Activated CD4-positive, alpha-beta T cell treated with anti-CD3 and anti-CD28 coated beads, Interleukin-2, amount 10 ng/mL, durations not matched to agents 24 days and 14 days (primary cell): ENCODE measurements around the gene R3HDM4. TPM values are rescaled to one million over a fixed set of nuclear protein-coding genes. Genes with fewer than 3 reads are reported as not detected.
A peak's percentile ranks its signal among the peaks of the same experiment; 100 is the strongest.

Experiments
- DNase-seq: peaks from one replicate; pipeline ENCODE4 v3.0.0; 2022
- H3K27ac Mint-ChIP-seq: one replicate; pipeline ENCODE4 v1.8.0; 2022; ENCODE audit warnings: mild to moderate bottlenecking, mixed read lengths
- H3K27me3 Mint-ChIP-seq: one replicate; pipeline ENCODE4 v1.8.0; 2022; ENCODE audit warnings: mixed read lengths
- H3K36me3 Mint-ChIP-seq: one replicate; pipeline ENCODE4 v1.8.0; 2022; ENCODE audit warnings: low read depth, mild to moderate bottlenecking, mixed read lengths
- H3K4me1 Mint-ChIP-seq: one replicate; pipeline ENCODE4 v1.8.0; 2021; ENCODE audit warnings: mixed read lengths
- H3K4me3 Mint-ChIP-seq: one replicate; pipeline ENCODE4 v1.8.0; 2022; ENCODE audit warnings: mild to moderate bottlenecking, moderate library complexity, mixed read lengths
- H3K9me3 Mint-ChIP-seq: one replicate; pipeline ENCODE4 v1.8.0; 2021; ENCODE audit warnings: mixed read lengths
- intact Hi-C: fragments of 100-400 bp; cut with micrococcal nuclease; formaldehyde crosslinking; loops from one replicate; pipeline ENCODE4 v1.15.1; 2023
- total RNA-seq: library from RNA; stranded (reverse); gene quantifications from 2 replicates; pipeline ENCODE4 v1.2.3, GENCODE V29; 2022

The R3HDM4 gene
- total RNA-seq, 1 donor from 2014 or later: 91.5 TPM

- H3K36me3 Mint-ChIP-seq: peaks cover 17% of the 10 kb centered on the region
- DNase-seq: no peak
- peaks cover 13% of the 10 kb centered on the region for H3K4me1 Mint-ChIP-seq
- intact Hi-C loops: no loop called here
- H3K9me3 Mint-ChIP-seq: no peaks in the 10 kb centered on the region
- H3K27ac Mint-ChIP-seq: no peak overlapping the region
- no peaks in the 10 kb centered on the region for H3K27me3 Mint-ChIP-seq
- no peak overlapping the region for H3K4me3 Mint-ChIP-seq
Measured at GRCh38 chr19:868458-869244, 44.4 kb downstream of the R3HDM4 start.

- Mint-ChIP-seq H3K36me3 (peaks cover 17% of the 10 kb centered on the region), H3K9me3 (no peaks in the 10 kb centered on the region), H3K27ac (no peak overlapping the region), H3K4me1 (peaks cover 13% of the 10 kb centered on the region), H3K4me3 (no peak overlapping the region), H3K27me3 (no peaks in the 10 kb centered on the region)
- DNase-seq: no peak
- intact Hi-C loops: no loop called here
Measured at GRCh38 chr19:867855-868457, 45.1 kb downstream of the R3HDM4 start.

- DNase-seq: no peak
- no peaks in the 10 kb centered on the region for H3K9me3 Mint-ChIP-seq
- peaks cover 13% of the 10 kb centered on the region for H3K4me1 Mint-ChIP-seq
- intact Hi-C loops: no loop called here
- H3K4me3 Mint-ChIP-seq: no peak overlapping the region
- no peak overlapping the region for H3K27ac Mint-ChIP-seq
- H3K36me3 Mint-ChIP-seq: peaks cover 17% of the 10 kb centered on the region
- H3K27me3 Mint-ChIP-seq: no peaks in the 10 kb centered on the region
Measured at GRCh38 chr19:867301-867793, 45.7 kb downstream of the R3HDM4 start.

GRCh38 chr19:866769-867300, 46.2 kb downstream of the R3HDM4 start:
- no peak for DNase-seq
- H3K4me3 Mint-ChIP-seq: no peak overlapping the region
- no peaks in the 10 kb centered on the region for H3K27me3 Mint-ChIP-seq
- intact Hi-C loops: no loop called here
- H3K36me3 Mint-ChIP-seq: peaks cover 17% of the 10 kb centered on the region
- H3K27ac Mint-ChIP-seq: no peak overlapping the region
- H3K9me3 Mint-ChIP-seq: no peaks in the 10 kb centered on the region
- peaks cover 10% of the 10 kb centered on the region for H3K4me1 Mint-ChIP-seq

- H3K9me3 Mint-ChIP-seq: no peaks in the 10 kb centered on the region
- no peak for DNase-seq
- H3K27ac Mint-ChIP-seq: peak overlapping the region; percentile 25
- peak overlapping the region; percentile 79 for H3K4me3 Mint-ChIP-seq
- intact Hi-C loops: loop anchor here (2.0 kb wide), 1 partner anchor 120 kb away; no protein-coding TSS in a partner anchor
- peaks cover 5% of the 10 kb centered on the region for H3K36me3 Mint-ChIP-seq
- H3K4me1 Mint-ChIP-seq: peaks cover 5% of the 10 kb centered on the region
- peaks cover 10% of the 10 kb centered on the region for H3K27me3 Mint-ChIP-seq
Measured at GRCh38 chr19:863315-863620, 49.8 kb downstream of the R3HDM4 start.

- Mint-ChIP-seq H3K4me3 (peak overlapping the region; percentile 79), H3K27ac (peak overlapping the region; percentile 72), H3K9me3 (no peaks in the 10 kb centered on the region), H3K27me3 (peaks cover 11% of the 10 kb centered on the region), H3K36me3 (peaks cover 5% of the 10 kb centered on the region), H3K4me1 (peaks cover 5% of the 10 kb centered on the region)
- intact Hi-C loops: loop anchor here (1.0 to 2.0 kb wide), 3 partner anchors 10 to 120 kb away; no protein-coding TSS in a partner anchor
- DNase-seq: peak; percentile 95
Measured at GRCh38 chr19:862581-863314, 50.3 kb downstream of the R3HDM4 start.

GRCh38 chr19:861756-862580, 51.1 kb downstream of the R3HDM4 start:
- Mint-ChIP-seq H3K27ac (peak overlapping the region; percentile 72), H3K4me1 (peaks cover 5% of the 10 kb centered on the region), H3K4me3 (peak overlapping the region; percentile 79), H3K27me3 (peaks cover 12% of the 10 kb centered on the region), H3K9me3 (no peaks in the 10 kb centered on the region), H3K36me3 (no peaks in the 10 kb centered on the region)
- DNase-seq: peak; percentile 86
- intact Hi-C loops: loop anchor here (1.0 to 2.0 kb wide), 3 partner anchors 10 to 121 kb away; no protein-coding TSS in a partner anchor

GRCh38 chr19:861141-861755, 51.8 kb downstream of the R3HDM4 start:
- peaks cover 12% of the 10 kb centered on the region for H3K27me3 Mint-ChIP-seq
- intact Hi-C loops: no loop called here
- H3K27ac Mint-ChIP-seq: no peak overlapping the region
- peak overlapping the region; percentile 47 for H3K4me3 Mint-ChIP-seq
- DNase-seq: no peak
- H3K4me1 Mint-ChIP-seq: peaks cover 5% of the 10 kb centered on the region
- no peaks in the 10 kb centered on the region for H3K9me3 Mint-ChIP-seq
- no peaks in the 10 kb centered on the region for H3K36me3 Mint-ChIP-seq

GRCh38 chr19:858868-859843, 53.9 kb downstream of the R3HDM4 start, which contains the start of gene CFD:
Gene CFD, plus strand, starts transcription at chr19:859664. Its CDS starts 26 bp downstream, at chr19:859690.
- peaks cover 12% of the 10 kb centered on the region for H3K27me3 Mint-ChIP-seq

GRCh38 chr19:858284-858683, 54.7 kb downstream of the R3HDM4 start:
- Mint-ChIP-seq H3K4me3 (no peak overlapping the region), H3K27me3 (peaks cover 14% of the 10 kb centered on the region), H3K9me3 (no peaks in the 10 kb centered on the region), H3K27ac (no peak overlapping the region), H3K4me1 (peaks cover 4% of the 10 kb centered on the region), H3K36me3 (no peaks in the 10 kb centered on the region)
- intact Hi-C loops: no loop called here
- no peak for DNase-seq

More at GRCh38 chr19:858868-859843, 53.9 kb downstream of the R3HDM4 start, which contains the start of gene CFD:
- intact Hi-C loops: no loop called here
- H3K9me3 Mint-ChIP-seq: no peaks in the 10 kb centered on the region
- H3K27ac Mint-ChIP-seq: no peak within 1 kb of the TSS
- DNase-seq: no peak
- H3K36me3 Mint-ChIP-seq: no peaks in the 10 kb centered on the region
- peaks cover 5% of the 10 kb centered on the region for H3K4me1 Mint-ChIP-seq
- H3K4me3 Mint-ChIP-seq: no peak within 1 kb of the TSS

- Mint-ChIP-seq H3K9me3 (no peaks in the 10 kb centered on the region), H3K27ac (no peak overlapping the region), H3K27me3 (peaks cover 15% of the 10 kb centered on the region), H3K4me3 (no peak overlapping the region), H3K36me3 (no peaks in the 10 kb centered on the region), H3K4me1 (no peaks in the 10 kb centered on the region)
- no peak for DNase-seq
- intact Hi-C loops: no loop called here
Measured at GRCh38 chr19:855566-856120, 57.4 kb downstream of the R3HDM4 start.

- H3K27ac Mint-ChIP-seq: no peak overlapping the region
- H3K9me3 Mint-ChIP-seq: no peaks in the 10 kb centered on the region
- H3K4me1 Mint-ChIP-seq: no peaks in the 10 kb centered on the region
Measured at GRCh38 chr19:855142-855541, 57.9 kb downstream of the R3HDM4 start.

More at GRCh38 chr19:855142-855541, 57.9 kb downstream of the R3HDM4 start:
- H3K36me3 Mint-ChIP-seq: no peaks in the 10 kb centered on the region
- intact Hi-C loops: no loop called here
- peaks cover 15% of the 10 kb centered on the region for H3K27me3 Mint-ChIP-seq
- DNase-seq: no peak
- H3K4me3 Mint-ChIP-seq: no peak overlapping the region
